Tibial nerve (tissue), 4 donors: ENCODE results near the gene DDX47. TPM values are rescaled to one million over a fixed set of nuclear protein-coding genes. Genes with fewer than 3 reads are reported as not detected.
"Not testable (repeated sequence)": the region's sequence is repeated elsewhere in the genome, so short reads cannot be mapped to it uniquely, and the experiment has no call there.

Experiments
- DNase-seq, 2 donors: peaks; one replicate each; pipeline ENCODE4 v3.0.0-alpha.2; 2019; ENCODE audit warnings: low spot score in 2 of 2
- H3K27ac ChIP-seq, 4 donors: fragments of 200-600 bp; sonication (generic) in 3 of 4; one replicate each; pipeline ENCODE4 v1.5.1; 2017 to 2019; ENCODE audit warnings: mild to moderate bottlenecking in 1 of 4
- H3K27me3 ChIP-seq, 2 donors: fragments of 200-600 bp; sonication (generic) in 1 of 2; one replicate each; pipeline versions ENCODE4 v1.5.1 to v1.6.0; 2017 to 2019
- H3K36me3 ChIP-seq, 3 donors: fragments of 200-600 bp; sonication (generic); one replicate each; pipeline ENCODE4 v1.5.1; 2018 to 2019
- H3K4me1 ChIP-seq, 4 donors: fragments of 200-600 bp; sonication (generic) in 3 of 4; one replicate each; pipeline ENCODE4 v1.5.1; 2017 to 2019
- H3K4me3 ChIP-seq, 4 donors: fragments of 200-600 bp; sonication (generic) in 3 of 4; one replicate each; pipeline ENCODE4 v1.5.1; 2017 to 2019; ENCODE audit warnings: mild to moderate bottlenecking in 1 of 4, moderate library complexity in 1 of 4
- H3K9me3 ChIP-seq, 4 donors: fragments of 200-600 bp; sonication (generic) in 3 of 4; one replicate each; pipeline ENCODE4 v1.5.1; 2017 to 2019
- CTCF ChIP-seq, 5 experiments: fragments of 200-600 bp in 3 of 5; fragments of 450-650 bp in 2 of 5; sonication (generic) in 3 of 5; IDR thresholded peaks; one replicate each; pipeline ENCODE4 v1.5.1; 2016 to 2019; ENCODE audit warnings: antibody characterized with exemption in 5 of 5, mild to moderate bottlenecking in 3 of 5, moderate library complexity in 2 of 5
- EP300 ChIP-seq, 2 donors: sonication (generic); formaldehyde crosslinking; IDR thresholded peaks; one replicate each; pipeline ENCODE4 v1.6.1; 2017; ENCODE audit warnings: antibody characterized with exemption in 2 of 2, mild to moderate bottlenecking in 1 of 2
- POLR2A ChIP-seq, 2 donors: fragments of 450-650 bp; IDR thresholded peaks; one replicate each; pipeline ENCODE4 v1.6.1; 2017; ENCODE audit warnings: antibody characterized with exemption in 2 of 2, mild to moderate bottlenecking in 2 of 2, moderate library complexity in 2 of 2
- WGBS, 2 donors: methylation state at CpG; one replicate each; pipeline ENCODE4 v1.1.5; 2018; 5-methylcytosine and 5-hydroxymethylcytosine counted together
- total RNA-seq, 4 donors: library from RNA; depleted of rRNA; stranded (reverse); fragments of >200 nt; gene quantifications; one replicate each; pipeline ENCODE4 v1.1.0, GENCODE V29; 2016

DDX47 gene
- total RNA-seq, 4 donors from 2014 or later = 39.4 to 50.0 (median 47.8) TPM

- WGBS, 2 donors = 71 to 74% methylated on average over 1 of the region's 1 CpG
- no peak overlapping the region for H3K4me3 ChIP-seq
- peaks cover 0 to 18% (median 0%) of the 10 kb centered on the region in 3 donors for H3K36me3 ChIP-seq
- H3K9me3 ChIP-seq = no peaks in the 10 kb centered on the region
- H3K4me1 ChIP-seq = no peaks in the 10 kb centered on the region
- TF ChIP-seq POLR2A (IDR thresholded peaks at IDR 0.05) = no peak
- TF ChIP-seq EP300 (IDR thresholded peaks at IDR 0.05) = no peak
- TF ChIP-seq CTCF (IDR thresholded peaks at IDR 0.05) = no peak
- no peak overlapping the region for H3K27ac ChIP-seq
- H3K27me3 ChIP-seq = no peaks in the 10 kb centered on the region
- DNase-seq = no peak
Measured at GRCh38 chr12:12839003-12839395, 25.9 kb downstream of the DDX47 start.

GRCh38 chr12:12839439-12839838 lies 26.3 kb downstream of the DDX47 start:
- 80 to 82% methylated on average over 10 of the region's 10 CpGs for WGBS, 2 donors
- DNase-seq, H3K9me3 ChIP-seq, H3K4me3 ChIP-seq, H3K27me3 ChIP-seq, H3K4me1 ChIP-seq, H3K27ac ChIP-seq: not testable (repeated sequence)
- H3K36me3 ChIP-seq = peaks cover 0 to 13% (median 0%) of the 10 kb centered on the region in 3 donors

GRCh38 chr12:12839873-12840579 lies 26.9 kb downstream of the DDX47 start:
- H3K4me1 ChIP-seq = no peaks in the 10 kb centered on the region
- DNase-seq = no peak
- WGBS, 2 donors = 49 to 57% methylated on average over 5 of the region's 5 CpGs
- TF ChIP-seq CTCF (IDR thresholded peaks at IDR 0.05) = no peak
- no peak for TF ChIP-seq POLR2A (IDR thresholded peaks at IDR 0.05)
- no peak for TF ChIP-seq EP300 (IDR thresholded peaks at IDR 0.05)
- H3K27ac ChIP-seq = no peak overlapping the region
- H3K27me3 ChIP-seq = no peaks in the 10 kb centered on the region
- no peak overlapping the region for H3K4me3 ChIP-seq
- peaks cover 0 to 7% (median 0%) of the 10 kb centered on the region in 3 donors for H3K36me3 ChIP-seq
- H3K9me3 ChIP-seq = no peaks in the 10 kb centered on the region

- Histone ChIP-seq H3K36me3 (peaks cover 0 to 5% (median 0%) of the 10 kb centered on the region in 3 donors), H3K4me3 (no peak overlapping the region), H3K4me1 (no peaks in the 10 kb centered on the region), H3K9me3 (no peaks in the 10 kb centered on the region), H3K27me3 (no peaks in the 10 kb centered on the region), H3K27ac (no peak overlapping the region)
- DNase-seq = no peak
- no peak for TF ChIP-seq EP300 (IDR thresholded peaks at IDR 0.05)
- TF ChIP-seq POLR2A (IDR thresholded peaks at IDR 0.05) = no peak
- TF ChIP-seq CTCF (IDR thresholded peaks at IDR 0.05) = no peak
- WGBS, 2 donors = 85 to 86% methylated on average over 5 of the region's 5 CpGs
Measured at GRCh38 chr12:12840580-12840899, 27.4 kb downstream of the DDX47 start.

- not testable (repeated sequence) for H3K9me3 ChIP-seq, H3K36me3 ChIP-seq, H3K27ac ChIP-seq, H3K4me1 ChIP-seq, DNase-seq, H3K27me3 ChIP-seq, H3K4me3 ChIP-seq
- WGBS, 2 donors = 91 to 94% methylated on average over 13 of the region's 13 CpGs
Measured at GRCh38 chr12:12841428-12841827, 28.3 kb downstream of the DDX47 start.

- Histone ChIP-seq H3K9me3 (no peaks in the 10 kb centered on the region), H3K27ac (no peak overlapping the region), H3K4me1 (no peaks in the 10 kb centered on the region), H3K27me3 (no peaks in the 10 kb centered on the region), H3K36me3 (no peaks in the 10 kb centered on the region), H3K4me3 (no peak overlapping the region)
- DNase-seq = no peak
- TF ChIP-seq POLR2A (IDR thresholded peaks at IDR 0.05) (no peak), CTCF (IDR thresholded peaks at IDR 0.05) (no peak), EP300 (IDR thresholded peaks at IDR 0.05) (no peak)
- 90 to 94% methylated on average over 4 of the region's 4 CpGs for WGBS, 2 donors
Measured at GRCh38 chr12:12845794-12846243, 32.7 kb downstream of the DDX47 start.

- WGBS, 2 donors = 94 to 100% methylated on average over 3 of the region's 3 CpGs
- not testable (repeated sequence) for H3K27me3 ChIP-seq, H3K4me3 ChIP-seq, DNase-seq, H3K36me3 ChIP-seq, H3K9me3 ChIP-seq, H3K4me1 ChIP-seq, H3K27ac ChIP-seq
Measured at GRCh38 chr12:12846780-12847179, 33.6 kb downstream of the DDX47 start.
